K562 (cell line): ENCODE data around the gene ASS1. TPM values are rescaled to one million over a fixed set of nuclear protein-coding genes. Genes with fewer than 3 reads are reported as not detected.

ENCODE experiments used
- ATAC-seq: fragments of 200-7000 bp; cut with Tn5 transposase; 3 replicates; pipeline ENCODE4 v1.9.1; 2020; ENCODE audit warnings: moderate library complexity
- BruUV-seq: library from RNA; stranded (reverse); fragments of 400-500 nt; replicated peaks from 2 replicates; lab custom pipeline; 2021; lab: Mats Ljungman, UMichigan
- CTCF ChIA-PET: fragments of 300-600 bp; formaldehyde crosslinking; extraction: SDS; loops from one replicate; lab custom pipeline; 2021; ENCODE audit warnings: low intra/inter-chr PET ratio; lab: Yijun Ruan, JAX
- POLR2A ChIA-PET: fragments of 300-600, 350-650 bp; sonication (Branson Sonifier 250); formaldehyde crosslinking; extraction: SDS; loops from one replicate; lab custom pipeline; 2021; ENCODE audit warnings: antibody characterized with exemption, inconsistent platforms; lab: Yijun Ruan, JAX
- DNase-seq, 4 experiments: peaks; one replicate each; pipeline versions ENCODE4 v3.0.0 to v3.0.0-alpha.2; 2011 to 2018; ENCODE audit warnings: low spot score in 3 of 4, mixed read lengths in 3 of 4; ENCODE audit errors: extremely low read depth in 1 of 4
- FAIRE-seq: peaks from 2 replicates; lab custom pipeline; 2011; peaks lifted over from hg19 to GRCh38; lab: Jason Lieb, UNC
- H2AFZ ChIP-seq: 2 replicates; pipeline ENCODE4 v1.6.0; 2011; ENCODE audit warnings: low read depth, low read length, control low read depth, inconsistent platforms
- H3K27ac ChIP-seq: fragments of 200-600 bp; 3 replicates; pipeline ENCODE4 v1.8.0; 2011; ENCODE audit warnings: low read depth, mild to moderate bottlenecking, control low read depth, inconsistent platforms, low read length, moderate library complexity, mixed read lengths; ENCODE audit errors: extremely low read depth
- H3K27me3 ChIP-seq, 2 experiments: fragments of 300-600 bp in 1 of 2; 2 replicates in 1 of 2; 3 replicates in 1 of 2; pipeline versions ENCODE4 v1.6.0 to v1.8.0; 2011; ENCODE audit warnings: inconsistent platforms in 2 of 2, low read length in 2 of 2, mild to moderate bottlenecking in 1 of 2, mixed read lengths in 1 of 2, moderate library complexity in 1 of 2; ENCODE audit not compliant: control insufficient read depth in 2 of 2, insufficient read depth in 2 of 2
- H3K36me3 ChIP-seq: fragments of 300-600 bp; 3 replicates; pipeline ENCODE4 v1.8.0; 2011; ENCODE audit warnings: mild to moderate bottlenecking, low read length, inconsistent platforms; ENCODE audit not compliant: control insufficient read depth, insufficient read depth
- H3K4me1 ChIP-seq, 2 experiments: fragments of 200-600 bp in 1 of 2; replicated peaks in 1 of 2; 2 replicates in 1 of 2; 3 replicates in 1 of 2; pipeline versions ENCODE4 v1.5.1 to v1.8.0; 2011; ENCODE audit warnings: inconsistent platforms in 2 of 2, low read length in 2 of 2, mild to moderate bottlenecking in 1 of 2, mixed read lengths in 1 of 2, moderate library complexity in 1 of 2; ENCODE audit not compliant: control insufficient read depth in 2 of 2, insufficient read depth in 2 of 2
- H3K4me2 ChIP-seq: 2 replicates; pipeline ENCODE4 v1.6.1; 2011; ENCODE audit warnings: low read length, control low read depth, inconsistent platforms, mixed read lengths; ENCODE audit not compliant: insufficient read depth
- H3K4me3 ChIP-seq: fragments of 200-600 bp; sonication (generic), shearing (Covaris generic); 2 replicates; pipeline ENCODE4 v1.5.1; 2016; ENCODE audit warnings: control low read depth, inconsistent platforms
- H3K79me2 ChIP-seq: fragments of 200-600 bp; 3 replicates; pipeline ENCODE4 v1.8.0; 2011; ENCODE audit warnings: low read length, inconsistent platforms; ENCODE audit not compliant: control insufficient read depth, insufficient read depth
- H3K9ac ChIP-seq, 2 experiments: 2 replicates each; pipeline versions ENCODE4 v1.6.0 to v1.6.1; 2011; ENCODE audit warnings: low read depth in 2 of 2, low read length in 2 of 2, control low read depth in 1 of 2, inconsistent platforms in 1 of 2, mild to moderate bottlenecking in 1 of 2, mixed read lengths in 1 of 2; ENCODE audit not compliant: insufficient read depth in 1 of 2
- H3K9me1 ChIP-seq: one replicate; pipeline ENCODE4 v1.6.0; 2011; ENCODE audit warnings: inconsistent platforms, mild to moderate bottlenecking, low read length, moderate library complexity; ENCODE audit not compliant: control insufficient read depth, insufficient read depth
- H3K9me3 ChIP-seq: replicated peaks from 2 replicates; pipeline ENCODE4 v1.5.1; 2011; ENCODE audit warnings: low read depth, low read length, inconsistent platforms; ENCODE audit not compliant: control insufficient read depth, insufficient read depth
- H4K20me1 ChIP-seq: replicated peaks from 2 replicates; pipeline ENCODE4 v1.6.1; 2011; ENCODE audit warnings: low read length, inconsistent platforms, mixed read lengths; ENCODE audit not compliant: control insufficient read depth, insufficient read depth
- DNMT1 ChIP-seq: fragments of 450-650 bp; IDR thresholded peaks from 2 replicates; pipeline ENCODE4 v1.6.1; 2016; ENCODE audit warnings: antibody characterized with exemption, mild to moderate bottlenecking
- HDAC1 ChIP-seq, 2 experiments: fragments of 450-650 bp; IDR thresholded peaks; 2 replicates each; pipeline ENCODE4 v1.6.1; 2016 to 2017; ENCODE audit warnings: inconsistent platforms in 1 of 2, mild to moderate bottlenecking in 1 of 2, moderate library complexity in 1 of 2
- HDGF ChIP-seq: fragments of 450-650 bp; IDR thresholded peaks from 2 replicates; pipeline ENCODE4 v1.6.1; 2016
- HMG20A ChIP-seq: fragments of 450-650 bp; formaldehyde crosslinking; conservative IDR thresholded peaks from 2 replicates; pipeline ENCODE4 v1.4.0; 2020; ENCODE audit warnings: mild to moderate bottlenecking, mixed read lengths
- HMG20B ChIP-seq: fragments of 250-450 bp; sonication (Bioruptor Pico); IDR thresholded peaks from 2 replicates; pipeline ENCODE4 v1.5.0; 2021; ENCODE audit warnings: mild to moderate bottlenecking
- IFI16 ChIP-seq: fragments of 250-450 bp; sonication (Bioruptor Pico); IDR thresholded peaks from 2 replicates; pipeline ENCODE4 v2.1.2; 2022; ENCODE audit warnings: mild to moderate bottlenecking, inconsistent platforms
- IRF2 ChIP-seq: sonication (generic); formaldehyde crosslinking; IDR thresholded peaks from 2 replicates; pipeline ENCODE4 v1.8.1; 2022; ENCODE audit warnings: mild to moderate bottlenecking, missing genetic modification reagents
- MEF2D ChIP-seq: conservative IDR thresholded peaks from 2 replicates; pipeline ENCODE4 v1.6.1; 2016; ENCODE audit warnings: low read depth, missing genetic modification characterization, missing compliant biosample characterization
- MXD1 ChIP-seq: fragments of 250-450 bp; sonication (Bioruptor Pico); IDR thresholded peaks from 2 replicates; pipeline ENCODE4 v1.8.0; 2021; ENCODE audit warnings: borderline replicate concordance, mild to moderate bottlenecking, moderate library complexity; ENCODE audit not compliant: poor library complexity, severe bottlenecking
- MYC ChIP-seq, 2 experiments: fragments of 250-450 bp in 1 of 2; sonication (Bioruptor Pico) in 1 of 2; IDR thresholded peaks; 2 replicates each; pipeline versions ENCODE4 v1.5.1 to v1.6.1; 2012 to 2021; ENCODE audit warnings: low read depth in 2 of 2, borderline replicate concordance in 1 of 2, improper control_type of control experiment in 1 of 2, low read length in 1 of 2, mild to moderate bottlenecking in 1 of 2, moderate library complexity in 1 of 2
- NRF1 ChIP-seq, 2 experiments: fragments of 450-650 bp; IDR thresholded peaks in 1 of 2; conservative IDR thresholded peaks in 1 of 2; 2 replicates each; pipeline ENCODE4 v1.6.1; 2014; ENCODE audit warnings: mild to moderate bottlenecking in 2 of 2
- RBFOX2 ChIP-seq: fragments of 200-400 bp; formaldehyde crosslinking; IDR thresholded peaks from 2 replicates; pipeline ENCODE4 v1.6.1; 2017; ENCODE audit warnings: low read depth, mild to moderate bottlenecking, low read length, moderate library complexity
- RCOR1 ChIP-seq, 2 experiments: IDR thresholded peaks; 2 replicates each; pipeline ENCODE4 v1.6.1; 2012; ENCODE audit warnings: low read depth in 2 of 2, low read length in 2 of 2, borderline replicate concordance in 1 of 2, improper control_type of control experiment in 1 of 2
- SMAD3 ChIP-seq: fragments of 450-650 bp; formaldehyde crosslinking; conservative IDR thresholded peaks from 2 replicates; pipeline ENCODE4 v1.4.0; 2020; ENCODE audit warnings: mild to moderate bottlenecking
- SRSF9 ChIP-seq: fragments of 200-400 bp; formaldehyde crosslinking; IDR thresholded peaks from 2 replicates; pipeline ENCODE4 v1.6.1; 2017; ENCODE audit warnings: low read depth, low read length, borderline replicate concordance
- ZNF695 ChIP-seq: fragments of 450-650 bp; formaldehyde crosslinking; IDR thresholded peaks from 2 replicates; pipeline ENCODE4 v1.4.0; 2020; ENCODE audit warnings: mild to moderate bottlenecking, moderate library complexity
- WGBS: fragments of 100-300 bp; shearing (Covaris generic); methylation state at CpG from one replicate; pipeline ENCODE4 v1.1.6; 2016; ENCODE audit warnings: low coverage, mixed read lengths; ENCODE audit not compliant: insufficient coverage; ENCODE audit errors: missing lambda C conversion rate; 5-methylcytosine and 5-hydroxymethylcytosine counted together
- in situ Hi-C: fragments of 300-500 bp; cut with MboI; formaldehyde crosslinking; loops from 4 replicates; pipeline ENCODE4 v1.15.0; 2018; ENCODE audit warnings: inconsistent platforms, mixed read lengths
- intact Hi-C: fragments of 100-400 bp; cut with micrococcal nuclease; formaldehyde crosslinking; loops from 2 replicates; pipeline ENCODE4 v1.14.2; 2022
- polyA plus RNA-seq, 8 experiments: library from polyadenylated mRNA; depleted of rRNA in 4 of 8; stranded (reverse) in 5 of 8; unstranded in 3 of 8; fragments of >200 nt; fragmentation: Nextera tagmentation in 2 of 8; fragmentation: Illumina TruSeq in 1 of 8; extraction: Ambion mirVana in 2 of 8; extraction: Trizol in 1 of 8; gene quantifications; 2 replicates each; pipeline versions ENCODE4 v1.2.1 to v1.2.3, GENCODE V29; 2011 to 2014; ENCODE audit warnings: inconsistent platforms in 1 of 8, missing spikeins in 1 of 8
- total RNA-seq, 7 experiments: library from RNA; depleted of rRNA in 6 of 7; stranded (reverse); fragments of >200 nt in 6 of 7; fragmentation: Illumina TruSeq in 2 of 7; extraction: Trizol in 2 of 7; gene quantifications; 2 replicates each; pipeline versions ENCODE4 v1.2.1 to v1.2.3, GENCODE V29; 2011 to 2021; ENCODE audit warnings: low replicate concordance in 1 of 7

ASS1 gene
- total and polyA plus RNA-seq, 9 of the 15 experiments (the other 6 are each of a cell fraction or from before 2014, with no cell fraction given) = 1.5 to 5.7 (median 3.7) TPM

- no peak for TF ChIP-seq HMG20B (CRISPR knock-in tag)
- TF ChIP-seq SRSF9 = no peak
- TF ChIP-seq RCOR1 (IDR thresholded peaks at IDR 0.05; ENCODE audit: borderline replicate concordance in 1 of 2, low read depth in 2 of 2, low read length in 2 of 2) = no peak
- TF ChIP-seq HDAC1 (IDR thresholded peaks at IDR 0.05) = no peak
- TF ChIP-seq DNMT1 = no peak
- no peak for TF ChIP-seq SMAD3
- TF ChIP-seq, all 486 proteins: peak for 0
Observed at GRCh38 chr9:130459941-130460669, 15.3 kb downstream of the ASS1 start (continued).

GRCh38 chr9:130461218-130461630, 16.5 kb downstream of the ASS1 start:
- peaks cover 5 to 36% of the 10 kb centered on the region in 2 experiments; a peak in 3 of 5 replicates for H3K27me3 ChIP-seq
- CTCF ChIA-PET = interaction anchor here (0.6 to 6.0 kb wide), 4 partner anchors 117 to 402 kb away, joined by 3 to 105 read pairs (median 5); no protein-coding TSS in a partner anchor
- TF ChIP-seq MYC (IDR thresholded peaks at IDR 0.05; ENCODE audit: low read depth, low read length) = 0 out of 2 replicates have a peak, but pooled peaks have one; percentile 13
- TF ChIP-seq MYC (CRISPR knock-in tag; IDR thresholded peaks at IDR 0.05; ENCODE audit: borderline replicate concordance, low read depth) = no peak
- TF ChIP-seq MEF2D = no peak
- TF ChIP-seq HDGF = 0 out of 2 replicates have a peak, but pooled peaks have one; percentile 42
- no peak for TF ChIP-seq NRF1 (conservative IDR thresholded peaks at IDR 0.05 in 1 of 2, IDR thresholded peaks at IDR 0.05 in 1 of 2)
- no peak for TF ChIP-seq HMG20A (CRISPR knock-in tag)
- no peak for TF ChIP-seq MXD1
- no peak for TF ChIP-seq IRF2
- peak; percentile 44; the same call in 1 of the 2 replicates for TF ChIP-seq RBFOX2
- TF ChIP-seq ZNF695 = no peak
- TF ChIP-seq IFI16 (CRISPR knock-in tag) = no peak

More at GRCh38 chr9:130461218-130461630, 16.5 kb downstream of the ASS1 start:
- Histone ChIP-seq H3K9me1 (no peaks in the 10 kb centered on the region), H3K4me2 (no peak overlapping the region; the same call in 1 of the 2 replicates), H3K27ac (no peak overlapping the region), H3K36me3 (no peaks in the 10 kb centered on the region), H3K4me3 (no peak overlapping the region), H2AFZ (no peak overlapping the region), H3K79me2 (no peaks in the 10 kb centered on the region), H4K20me1 (peaks cover 13% of the 10 kb centered on the region), H3K4me1 (peaks cover 0 to 27% of the 10 kb centered on the region in 2 experiments; a peak in 2 of 5 replicates), H3K9me3 (no peaks in the 10 kb centered on the region), H3K9ac (peak overlapping the region in 1 of 2 experiments; percentile 43; a peak in 1 of 4 replicates)
- no TSS peak for BruUV-seq
- intact Hi-C loops = loop anchor here (1.0 to 5.0 kb wide), 2 partner anchors 221 to 401 kb away; no protein-coding TSS in a partner anchor
- peak; percentile 54 for FAIRE-seq
- peak; percentile 84 for ATAC-seq
- POLR2A ChIA-PET = interaction anchor here (0.7 kb wide), 1 partner anchor 12 kb away, joined by 3 read pairs; no protein-coding TSS in a partner anchor
- WGBS = 13% methylated on average over 16 of the region's 22 CpGs
- in situ Hi-C loops = no loop called here
- peak; percentile 71 to 81 (median 80) for DNase-seq
